ENCODE results near the gene ARID1B.

Gene ARID1B

GRCh38 chr6:157050537-157051265 lies 273.5 kb downstream of the ARID1B start:
- Histone ChIP-seq H3K27ac (ENCODE audit: low read length) (no peak overlapping the region), H3K4me2 (ENCODE audit: low read depth, low read length) (no peak overlapping the region), H4K20me1 (ENCODE audit: insufficient read depth, low read length) (no peaks in the 10 kb centered on the region), H3K4me1 (ENCODE audit: low read length) (no peaks in the 10 kb centered on the region), H2AFZ (ENCODE audit: low read length) (no peak overlapping the region), H3K9ac (ENCODE audit: low read length) (no peak overlapping the region), H3K27me3 (replicated peaks; ENCODE audit: insufficient read depth, low read length) (no peaks in the 10 kb centered on the region), H3F3A (ENCODE audit: insufficient read depth, low read length) (no peaks in the 10 kb centered on the region), H3K79me2 (ENCODE audit: low read length) (no peaks in the 10 kb centered on the region), H3K9me3 (replicated peaks; ENCODE audit: insufficient read depth, low read length) (no peaks in the 10 kb centered on the region), H3K4me3 (ENCODE audit: low read length) (no peak overlapping the region), H3K36me3 (replicated peaks; ENCODE audit: insufficient read depth, low read length) (no peaks in the 10 kb centered on the region), H3K9me2 (replicated peaks; ENCODE audit: insufficient read depth, low read length) (no peaks in the 10 kb centered on the region)
- TF ChIP-seq CTCF (IDR thresholded peaks at IDR 0.05; ENCODE audit: low read length) (no peak), EZH2phosphoT487 (IDR thresholded peaks at IDR 0.05; ENCODE audit: low read length) (no peak), EZH2 (optimal IDR thresholded peaks at IDR 0.05; ENCODE audit: low read depth, low read length) (no peak)
- DNase-seq, result no peak

GRCh38 chr6:157054531-157054979 lies 277.4 kb downstream of the ARID1B start:
- no peaks in the 10 kb centered on the region for H3K27me3 ChIP-seq (replicated peaks; ENCODE audit: insufficient read depth, low read length)
- H3F3A ChIP-seq (ENCODE audit: insufficient read depth, low read length), result no peaks in the 10 kb centered on the region
- no peaks in the 10 kb centered on the region for H3K9me3 ChIP-seq (replicated peaks; ENCODE audit: insufficient read depth, low read length)
- TF ChIP-seq CTCF (IDR thresholded peaks at IDR 0.05; ENCODE audit: low read length), result no peak
- no peak for TF ChIP-seq EZH2 (optimal IDR thresholded peaks at IDR 0.05; ENCODE audit: low read depth, low read length)
- no peak for TF ChIP-seq EZH2phosphoT487 (IDR thresholded peaks at IDR 0.05; ENCODE audit: low read length)
- DNase-seq, result no peak
- no peak overlapping the region for H2AFZ ChIP-seq (ENCODE audit: low read length)
- H3K4me3 ChIP-seq (ENCODE audit: low read length), result no peak overlapping the region
- H3K79me2 ChIP-seq (ENCODE audit: low read length), result no peaks in the 10 kb centered on the region
- H3K9me2 ChIP-seq (replicated peaks; ENCODE audit: insufficient read depth, low read length), result no peaks in the 10 kb centered on the region
- H3K36me3 ChIP-seq (replicated peaks; ENCODE audit: insufficient read depth, low read length), result no peaks in the 10 kb centered on the region
- no peak overlapping the region for H3K9ac ChIP-seq (ENCODE audit: low read length)
- no peaks in the 10 kb centered on the region for H4K20me1 ChIP-seq (ENCODE audit: insufficient read depth, low read length)
- H3K4me1 ChIP-seq (ENCODE audit: low read length), result no peaks in the 10 kb centered on the region
- no peak overlapping the region for H3K27ac ChIP-seq (ENCODE audit: low read length)
- no peak overlapping the region for H3K4me2 ChIP-seq (ENCODE audit: low read depth, low read length)

GRCh38 chr6:157055863-157056262 lies 278.7 kb downstream of the ARID1B start:
- H3K27me3 ChIP-seq (replicated peaks; ENCODE audit: insufficient read depth, low read length), result no peaks in the 10 kb centered on the region
- H3F3A ChIP-seq (ENCODE audit: insufficient read depth, low read length), result no peaks in the 10 kb centered on the region
- no peak overlapping the region for H3K4me3 ChIP-seq (ENCODE audit: low read length)
- no peaks in the 10 kb centered on the region for H3K4me1 ChIP-seq (ENCODE audit: low read length)
- no peaks in the 10 kb centered on the region for H4K20me1 ChIP-seq (ENCODE audit: insufficient read depth, low read length)
- H3K4me2 ChIP-seq (ENCODE audit: low read depth, low read length), result no peak overlapping the region
- no peak overlapping the region for H3K27ac ChIP-seq (ENCODE audit: low read length)
- H3K9ac ChIP-seq (ENCODE audit: low read length), result no peak overlapping the region
- H2AFZ ChIP-seq (ENCODE audit: low read length), result no peak overlapping the region
- no peaks in the 10 kb centered on the region for H3K9me2 ChIP-seq (replicated peaks; ENCODE audit: insufficient read depth, low read length)
- TF ChIP-seq CTCF (IDR thresholded peaks at IDR 0.05; ENCODE audit: low read length) (no peak), EZH2 (optimal IDR thresholded peaks at IDR 0.05; ENCODE audit: low read depth, low read length) (no peak), EZH2phosphoT487 (IDR thresholded peaks at IDR 0.05; ENCODE audit: low read length) (no peak)
- no peaks in the 10 kb centered on the region for H3K79me2 ChIP-seq (ENCODE audit: low read length)
- no peaks in the 10 kb centered on the region for H3K9me3 ChIP-seq (replicated peaks; ENCODE audit: insufficient read depth, low read length)
- DNase-seq, result no peak
- no peaks in the 10 kb centered on the region for H3K36me3 ChIP-seq (replicated peaks; ENCODE audit: insufficient read depth, low read length)

Data from MM.1S (cell line).